SU-DHL-6 (cell line): Measurements from ENCODE around the gene PIGN.

Experiments
- CTCF ChIP-seq: fragments of 200-600 bp; sonication (generic); IDR thresholded peaks from one replicate; pipeline ENCODE4 v1.5.1; 2017; ENCODE audit warnings: antibody characterized with exemption, mild to moderate bottlenecking, low read length, moderate library complexity; ENCODE audit not compliant: insufficient read depth, poor library complexity, severe bottlenecking
- EZH2phosphoT487 ChIP-seq: fragments of 200-600 bp; sonication (generic), shearing (Covaris generic); conservative IDR thresholded peaks from 2 replicates; pipeline ENCODE4 v1.6.1; 2018; ENCODE audit warnings: mild to moderate bottlenecking, antibody characterized with exemption, low read length, moderate library complexity, mixed read lengths

- TF ChIP-seq CTCF (no peak), EZH2phosphoT487 (no peak)
Measured at GRCh38 chr18:62070302-62070701, 116.6 kb downstream of the PIGN start.
